ENCODE results near the gene FANCM.

DNA sequence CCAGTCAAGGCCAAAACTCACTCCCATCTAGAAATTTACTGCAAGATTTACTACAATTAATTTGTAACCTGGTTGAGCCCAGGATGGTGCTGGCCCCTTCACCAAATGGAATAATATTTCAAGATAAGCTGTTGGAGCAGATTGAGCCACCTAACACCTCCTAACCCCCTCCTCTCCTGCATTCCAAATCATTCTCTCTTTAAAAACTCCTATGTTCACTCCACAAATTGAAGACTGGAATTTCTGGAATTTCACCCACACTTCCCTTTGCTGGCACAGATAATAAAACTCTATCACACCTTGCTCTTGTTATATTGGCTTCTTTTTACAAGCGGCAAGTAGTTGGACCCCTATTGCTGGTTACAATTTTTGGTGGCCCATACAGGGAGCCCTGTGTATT is 75.6 kb downstream of the FANCM start:
- TF ChIP-seq POLR2AphosphoS5 (IDR thresholded peaks at IDR 0.05), result no peak
- TF ChIP-seq, protein P1, sequence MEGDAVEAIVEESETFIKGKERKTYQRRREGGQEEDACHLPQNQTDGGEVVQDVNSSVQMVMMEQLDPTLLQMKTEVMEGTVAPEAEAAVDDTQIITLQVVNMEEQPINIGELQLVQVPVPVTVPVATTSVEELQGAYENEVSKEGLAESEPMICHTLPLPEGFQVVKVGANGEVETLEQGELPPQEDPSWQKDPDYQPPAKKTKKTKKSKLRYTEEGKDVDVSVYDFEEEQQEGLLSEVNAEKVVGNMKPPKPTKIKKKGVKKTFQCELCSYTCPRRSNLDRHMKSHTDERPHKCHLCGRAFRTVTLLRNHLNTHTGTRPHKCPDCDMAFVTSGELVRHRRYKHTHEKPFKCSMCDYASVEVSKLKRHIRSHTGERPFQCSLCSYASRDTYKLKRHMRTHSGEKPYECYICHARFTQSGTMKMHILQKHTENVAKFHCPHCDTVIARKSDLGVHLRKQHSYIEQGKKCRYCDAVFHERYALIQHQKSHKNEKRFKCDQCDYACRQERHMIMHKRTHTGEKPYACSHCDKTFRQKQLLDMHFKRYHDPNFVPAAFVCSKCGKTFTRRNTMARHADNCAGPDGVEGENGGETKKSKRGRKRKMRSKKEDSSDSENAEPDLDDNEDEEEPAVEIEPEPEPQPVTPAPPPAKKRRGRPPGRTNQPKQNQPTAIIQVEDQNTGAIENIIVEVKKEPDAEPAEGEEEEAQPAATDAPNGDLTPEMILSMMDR (IDR thresholded peaks at IDR 0.05), result no peak
- TF ChIP-seq EP300 (IDR thresholded peaks at IDR 0.05), result no peak
- TF ChIP-seq POLR2A (IDR thresholded peaks at IDR 0.05; ENCODE audit: low read depth), result no peak
